ENCODE measurements around the gene MB21D2.

MB21D2 gene

GRCh38 chr3:192834428-192834827, 83.2 kb downstream of the MB21D2 start:
- H3K4me3 ChIP-seq (ENCODE audit: low read length): no peak overlapping the region
- TF ChIP-seq CTCF (conservative IDR thresholded peaks at IDR 0.05; ENCODE audit: low read depth, low read length): no peak
- DNase-seq (ENCODE audit: low read depth): no peak

GRCh38 chr3:192833177-192833890, 84.3 kb downstream of the MB21D2 start:
- no peak for DNase-seq (ENCODE audit: low read depth)
- no peak for TF ChIP-seq CTCF (conservative IDR thresholded peaks at IDR 0.05; ENCODE audit: low read depth, low read length)
- H3K4me3 ChIP-seq (ENCODE audit: low read length): no peak overlapping the region

GRCh38 chr3:192831801-192832347, 85.8 kb downstream of the MB21D2 start:
- TF ChIP-seq CTCF (conservative IDR thresholded peaks at IDR 0.05; ENCODE audit: low read depth, low read length): no peak
- no peak for DNase-seq (ENCODE audit: low read depth)

GRCh38 chr3:192831111-192831644, 86.5 kb downstream of the MB21D2 start:
- no peak overlapping the region for H3K4me3 ChIP-seq (ENCODE audit: low read length)
- no peak for TF ChIP-seq CTCF (conservative IDR thresholded peaks at IDR 0.05; ENCODE audit: low read depth, low read length)
- no peak for DNase-seq (ENCODE audit: low read depth)

More at GRCh38 chr3:192831801-192832347, 85.8 kb downstream of the MB21D2 start:
- no peak overlapping the region for H3K4me3 ChIP-seq (ENCODE audit: low read length)

GRCh38 chr3:192830291-192831110, 87.2 kb downstream of the MB21D2 start:
- H3K4me3 ChIP-seq (ENCODE audit: low read length): no peak overlapping the region
- no peak for DNase-seq (ENCODE audit: low read depth)
- no peak for TF ChIP-seq CTCF (conservative IDR thresholded peaks at IDR 0.05; ENCODE audit: low read depth, low read length)

GRCh38 chr3:192827863-192828594, 89.6 kb downstream of the MB21D2 start:
- DNase-seq (ENCODE audit: low read depth): no peak
- TF ChIP-seq CTCF (conservative IDR thresholded peaks at IDR 0.05; ENCODE audit: low read depth, low read length): no peak
- no peak overlapping the region for H3K4me3 ChIP-seq (ENCODE audit: low read length)
